Kidney (tissue), 14 donors: ENCODE data around the gene TM4SF18. TPM values are rescaled to one million over a fixed set of nuclear protein-coding genes. Genes with fewer than 3 reads are reported as not detected.
A peak's percentile ranks its signal among the peaks of the same experiment; 100 is the strongest.

ENCODE experiments used
- DNase-seq, 5 donors: peaks; one replicate each; pipeline ENCODE4 v3.0.0-alpha.2; 2013 to 2020
- FAIRE-seq: peaks from 2 replicates; lab custom pipeline; 2012; peaks lifted over from hg19 to GRCh38; lab: Jason Lieb, UNC
- H3K27ac ChIP-seq, 2 donors: one replicate each; pipeline ENCODE4 v1.7.0; 2013; ENCODE audit warnings: low read depth in 2 of 2, low read length in 2 of 2, inconsistent platforms in 1 of 2
- H3K27me3 ChIP-seq: one replicate; pipeline ENCODE4 v1.7.1; 2013; ENCODE audit warnings: low read length, inconsistent platforms; ENCODE audit not compliant: control insufficient read depth, insufficient read depth
- H3K36me3 ChIP-seq, 3 donors: one replicate each; pipeline versions ENCODE4 v1.7.0 to v1.7.1; 2013; ENCODE audit warnings: low read length in 3 of 3, control low read depth in 1 of 3, inconsistent platforms in 1 of 3; ENCODE audit not compliant: insufficient read depth in 3 of 3, control insufficient read depth in 2 of 3
- H3K4me1 ChIP-seq, 3 donors: one replicate each; pipeline versions ENCODE4 v1.7.0 to v1.7.1; 2013; ENCODE audit warnings: low read length in 3 of 3, inconsistent platforms in 1 of 3, low read depth in 1 of 3; ENCODE audit not compliant: control insufficient read depth in 2 of 3, insufficient read depth in 2 of 3
- H3K4me3 ChIP-seq, 3 donors: one replicate each; pipeline versions ENCODE4 v1.7.0 to v1.8.1; 2013; ENCODE audit warnings: low read length in 3 of 3, control low read depth in 1 of 3, inconsistent platforms in 1 of 3
- H3K9ac ChIP-seq, 3 donors: one replicate each; pipeline versions ENCODE4 v1.7.0 to v1.7.1; 2013; ENCODE audit warnings: low read length in 3 of 3, control low read depth in 1 of 3, inconsistent platforms in 1 of 3
- H3K9me3 ChIP-seq, 3 donors: one replicate each; pipeline versions ENCODE4 v1.7.0 to v1.7.1; 2013; ENCODE audit warnings: low read length in 3 of 3, control low read depth in 1 of 3, inconsistent platforms in 1 of 3; ENCODE audit not compliant: control insufficient read depth in 2 of 3, insufficient read depth in 1 of 3
- intact Hi-C: fragments of 100-400 bp; cut with DNase I; formaldehyde crosslinking; loops from one replicate; pipeline ENCODE4 v1.11.1; 2022
- polyA plus RNA-seq: library from polyadenylated mRNA; stranded (reverse); fragments of 350-450 nt; fragmentation: Illumina TruSeq; extraction: RNeasy Lipid Tissue Mini Kit (QIAGEN cat#74804); gene quantifications from one replicate; pipeline ENCODE4 v1.2.3, GENCODE V29; 2014; ENCODE audit warnings: low read depth, low replicate concordance; ENCODE audit not compliant: insufficient read depth
- total RNA-seq: library from RNA; stranded (reverse); fragmentation: NEBNext Ultra II Directional; extraction: Animal tissue kit (Norgen Biotek cat#: 25700); gene quantifications from one replicate; pipeline ENCODE4 v1.2.1, GENCODE V29; 2021
- TF ChIP-seq, protein P1 (sequence below): IDR thresholded peaks from 3 replicates; pipeline ENCODE4 v1.5.1; 2012; ENCODE audit warnings: mild to moderate bottlenecking, moderate library complexity, borderline replicate concordance; ENCODE audit not compliant: insufficient read depth; ENCODE audit errors: extremely low read depth
- donor health status: control.
- donor health status: control.
- donor health status: control.
- donor health status: control.
- donor health status: control.
- donor health status: DM: yes; HTN: yes; CAD: no.
- donor health status: Normal renal cell carcinoma (clear cell type).

TM4SF18 gene
- total and polyA plus RNA-seq, 2 donors from 2014 or later, result 14.2 to 19.7 TPM

DNA sequence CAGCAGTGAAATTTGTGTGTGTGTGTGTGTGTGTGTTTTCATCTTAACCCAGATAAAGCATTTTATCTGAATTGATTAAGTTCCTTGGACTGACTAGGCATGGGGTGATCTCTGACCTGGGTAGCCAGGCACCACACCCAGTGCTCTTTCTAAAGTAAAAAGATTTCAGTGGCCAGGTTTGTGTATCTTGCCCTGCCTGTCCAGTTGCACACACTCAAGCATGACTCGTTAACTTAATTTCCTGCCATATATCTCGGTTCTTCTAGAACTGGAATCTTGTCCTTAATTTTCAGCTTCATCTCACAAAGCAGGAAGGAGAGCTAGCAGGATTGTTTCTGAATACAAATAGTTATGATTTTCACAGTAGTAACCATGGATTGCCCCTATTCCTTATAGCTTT, 17.0 kb downstream of the TM4SF18 start:
- Histone ChIP-seq H3K36me3 (no peaks in the 10 kb centered on the region), H3K27ac (no peak overlapping the region), H3K27me3 (no peaks in the 10 kb centered on the region), H3K9me3 (no peaks in the 10 kb centered on the region), H3K4me3 (no peak overlapping the region), H3K4me1 (peaks cover 3 to 24% (median 14%) of the 10 kb centered on the region in 3 donors), H3K9ac (no peak overlapping the region)
- DNase-seq (peak in 1 of 5 donors; percentile 10), FAIRE-seq (no peak)
- intact Hi-C loops, result no loop called here
- TF ChIP-seq, protein P1, sequence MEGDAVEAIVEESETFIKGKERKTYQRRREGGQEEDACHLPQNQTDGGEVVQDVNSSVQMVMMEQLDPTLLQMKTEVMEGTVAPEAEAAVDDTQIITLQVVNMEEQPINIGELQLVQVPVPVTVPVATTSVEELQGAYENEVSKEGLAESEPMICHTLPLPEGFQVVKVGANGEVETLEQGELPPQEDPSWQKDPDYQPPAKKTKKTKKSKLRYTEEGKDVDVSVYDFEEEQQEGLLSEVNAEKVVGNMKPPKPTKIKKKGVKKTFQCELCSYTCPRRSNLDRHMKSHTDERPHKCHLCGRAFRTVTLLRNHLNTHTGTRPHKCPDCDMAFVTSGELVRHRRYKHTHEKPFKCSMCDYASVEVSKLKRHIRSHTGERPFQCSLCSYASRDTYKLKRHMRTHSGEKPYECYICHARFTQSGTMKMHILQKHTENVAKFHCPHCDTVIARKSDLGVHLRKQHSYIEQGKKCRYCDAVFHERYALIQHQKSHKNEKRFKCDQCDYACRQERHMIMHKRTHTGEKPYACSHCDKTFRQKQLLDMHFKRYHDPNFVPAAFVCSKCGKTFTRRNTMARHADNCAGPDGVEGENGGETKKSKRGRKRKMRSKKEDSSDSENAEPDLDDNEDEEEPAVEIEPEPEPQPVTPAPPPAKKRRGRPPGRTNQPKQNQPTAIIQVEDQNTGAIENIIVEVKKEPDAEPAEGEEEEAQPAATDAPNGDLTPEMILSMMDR, result no peak

DNA sequence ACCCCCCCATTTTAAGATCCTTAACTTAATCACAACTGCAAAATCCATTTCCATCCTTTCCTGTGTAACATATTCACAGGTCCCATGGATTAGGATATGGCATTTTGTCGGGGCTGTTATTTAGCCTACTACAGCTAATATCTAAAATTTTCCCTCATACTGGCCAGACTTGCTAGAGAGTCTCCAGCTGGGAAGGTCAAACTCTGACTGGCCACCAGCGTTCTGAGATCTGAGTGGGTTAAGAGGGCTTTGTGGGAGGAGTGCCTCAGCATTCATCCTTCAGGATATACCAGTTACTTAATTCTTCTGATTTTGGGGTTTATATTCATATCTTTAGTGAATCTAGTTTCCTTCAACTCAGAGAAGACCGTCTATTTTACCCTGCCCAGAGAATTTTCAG, 17.7 kb downstream of the TM4SF18 start:
- DNase-seq, result peak in 2 of 5 donors; percentile 11 to 70
- Histone ChIP-seq H3K9me3 (no peaks in the 10 kb centered on the region), H3K4me3 (no peak overlapping the region), H3K27me3 (no peaks in the 10 kb centered on the region), H3K4me1 (peaks cover 3 to 24% (median 14%) of the 10 kb centered on the region in 3 donors), H3K9ac (no peak overlapping the region), H3K27ac (peak overlapping the region; percentile 42 to 44), H3K36me3 (no peaks in the 10 kb centered on the region)
- FAIRE-seq, result no peak
- intact Hi-C loops, result no loop called here
- TF ChIP-seq, protein P1, result no peak

DNA sequence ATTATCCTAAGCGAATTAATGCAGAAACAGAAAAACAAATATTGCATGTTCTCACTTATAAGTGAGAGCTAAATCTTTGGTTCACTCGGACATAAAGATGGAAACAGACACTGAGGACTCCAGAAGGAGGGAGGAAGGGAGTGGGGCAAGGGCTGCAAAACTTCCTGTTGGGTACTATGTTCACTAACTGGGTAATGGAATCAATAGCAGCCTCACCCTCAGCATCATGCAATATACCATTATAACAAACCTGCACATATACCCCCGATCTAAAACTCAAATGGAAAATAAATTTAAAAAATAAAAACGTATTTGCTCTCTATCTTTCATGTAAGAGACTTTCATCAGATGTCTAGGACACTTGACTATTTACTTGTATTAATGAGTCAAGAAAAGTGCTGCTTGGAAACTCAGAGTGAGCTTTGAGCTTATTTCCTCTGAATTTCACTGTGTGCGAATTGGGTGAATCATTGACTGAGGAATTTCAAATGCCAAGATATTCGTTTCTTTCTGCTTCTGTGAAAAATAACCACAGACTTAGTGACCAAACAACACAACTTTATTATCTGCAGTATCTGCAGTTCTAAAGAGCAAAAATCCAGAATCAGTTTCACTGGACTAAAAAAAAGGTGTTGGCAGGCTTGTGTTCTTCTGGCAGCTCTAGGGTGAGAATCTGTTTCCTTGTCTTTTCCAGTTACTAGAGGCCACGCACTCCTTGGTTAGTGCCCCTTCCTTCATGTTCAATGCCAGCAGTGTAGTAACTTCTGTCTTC, 18.4 kb downstream of the TM4SF18 start:
- Histone ChIP-seq H3K9me3 (no peaks in the 10 kb centered on the region), H3K9ac (no peak overlapping the region), H3K4me1 (peaks cover 3 to 24% (median 13%) of the 10 kb centered on the region in 3 donors), H3K4me3 (peak overlapping the region in 1 of 3 donors; percentile 8), H3K36me3 (no peaks in the 10 kb centered on the region), H3K27me3 (no peaks in the 10 kb centered on the region), H3K27ac (peak overlapping the region; percentile 34 to 44)
- TF ChIP-seq, protein P1, result no peak
- peak in 2 of 5 donors; percentile 17 to 24 for DNase-seq
- intact Hi-C loops, result no loop called here
- FAIRE-seq, result no peak
